H54 (cell line): ENCODE measurements around the gene DNAJC5.

ENCODE experiments used
- DNase-seq: peaks from one replicate; pipeline ENCODE4 v3.0.0; 2011; ENCODE audit warnings: low spot score, mixed read lengths; ENCODE audit not compliant: insufficient read length
- FAIRE-seq: peaks from 3 replicates; lab custom pipeline; 2011; peaks lifted over from hg19 to GRCh38; lab: Jason Lieb, UNC
- POLR2A ChIP-seq: IDR thresholded peaks from 2 replicates; pipeline ENCODE4 v1.6.1; 2011; ENCODE audit warnings: low read depth, mild to moderate bottlenecking, low read length

Gene DNAJC5

GRCh38 chr20:63961664-63962425, 66.9 kb downstream of the DNAJC5 start:
- DNase-seq (no peak), FAIRE-seq (no peak)
- TF ChIP-seq POLR2A, result no peak

GRCh38 chr20:63962426-63963347, 67.8 kb downstream of the DNAJC5 start:
- no peak for TF ChIP-seq POLR2A
- DNase-seq (no peak), FAIRE-seq (no peak)

- TF ChIP-seq POLR2A, result no peak
- DNase-seq, result no peak
- FAIRE-seq, result no peak
Observed at GRCh38 chr20:63963348-63963741, 68.4 kb downstream of the DNAJC5 start.

DNA sequence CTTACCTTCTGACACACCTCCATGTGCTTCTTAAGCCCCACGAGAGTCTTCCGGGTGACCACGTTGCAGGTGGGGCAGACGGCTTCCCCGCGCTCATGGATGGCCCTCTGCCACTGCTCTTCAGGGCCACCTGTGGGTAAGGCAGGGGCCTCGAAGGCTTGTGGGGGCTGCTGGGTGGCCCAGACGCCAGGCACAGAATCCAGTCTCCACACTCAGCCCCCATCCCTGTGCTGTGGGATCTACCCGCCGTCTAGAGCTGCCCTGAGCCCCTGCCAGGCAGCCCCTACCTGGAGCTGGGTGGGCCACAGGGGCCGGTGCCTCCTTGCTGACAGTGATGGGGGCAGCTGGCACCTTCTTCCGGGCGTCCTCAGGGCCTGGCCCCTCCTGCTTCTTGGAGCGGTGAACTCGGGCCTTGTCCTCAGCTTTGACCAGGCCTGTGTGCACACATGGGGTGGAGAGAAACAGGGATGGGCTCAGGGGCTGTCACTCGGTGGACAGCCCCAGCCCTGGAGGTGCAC, 68.9 kb downstream of the DNAJC5 start:
- no peak for FAIRE-seq
- DNase-seq, result no peak
- no peak for TF ChIP-seq POLR2A

DNA sequence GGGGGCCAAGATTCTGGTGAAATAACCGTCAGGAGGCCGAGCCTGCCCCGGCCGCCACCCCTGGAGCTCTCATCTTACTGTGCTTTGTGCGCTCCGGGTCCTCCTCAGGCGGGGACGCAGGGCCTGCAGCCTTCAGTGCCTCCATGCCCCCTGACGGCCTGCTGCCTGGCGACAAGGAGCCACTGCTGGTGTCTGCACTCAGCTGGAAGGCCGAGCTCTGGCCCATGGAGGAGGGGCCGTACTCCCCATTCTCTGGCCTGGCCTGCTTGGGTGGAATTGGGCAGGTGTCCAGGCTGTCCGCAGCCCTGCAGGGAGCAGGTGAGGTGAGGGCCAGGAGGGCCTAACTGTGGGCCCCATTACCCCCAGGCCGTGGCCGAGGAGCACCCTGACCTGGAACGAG, 69.5 kb downstream of the DNAJC5 start:
- TF ChIP-seq POLR2A, result no peak
- FAIRE-seq (no peak), DNase-seq (no peak)

GRCh38 chr20:63966172-63966943, 71.4 kb downstream of the DNAJC5 start:
- FAIRE-seq, result no peak
- no peak for TF ChIP-seq POLR2A
- no peak for DNase-seq

DNA sequence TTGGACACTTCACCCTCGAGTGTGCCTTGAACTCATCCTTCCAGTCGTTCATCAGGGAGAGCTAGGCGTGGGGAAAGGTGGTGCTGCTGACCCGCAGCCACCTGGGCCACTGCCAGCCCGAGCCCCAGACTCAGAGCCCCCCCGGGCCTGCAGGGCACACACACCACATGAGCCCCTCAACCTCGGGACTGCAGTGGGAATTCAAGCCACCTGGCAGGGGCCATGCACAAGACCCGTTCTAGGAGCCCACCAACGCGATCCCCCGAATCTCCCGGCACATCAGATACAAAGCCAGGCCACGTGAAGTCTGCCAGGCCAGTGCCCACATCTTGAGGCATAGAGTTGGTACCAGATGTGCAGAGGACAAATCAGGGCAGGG, 72.0 kb downstream of the DNAJC5 start:
- TF ChIP-seq POLR2A, result no peak
- FAIRE-seq (no peak), DNase-seq (no peak)

- no peak for FAIRE-seq
- no peak for TF ChIP-seq POLR2A
- DNase-seq, result no peak
Observed at GRCh38 chr20:63967330-63968135, 72.6 kb downstream of the DNAJC5 start.

- FAIRE-seq (no peak), DNase-seq (no peak)
- TF ChIP-seq POLR2A, result no peak
Observed at GRCh38 chr20:63968136-63968927, 73.4 kb downstream of the DNAJC5 start.

DNA sequence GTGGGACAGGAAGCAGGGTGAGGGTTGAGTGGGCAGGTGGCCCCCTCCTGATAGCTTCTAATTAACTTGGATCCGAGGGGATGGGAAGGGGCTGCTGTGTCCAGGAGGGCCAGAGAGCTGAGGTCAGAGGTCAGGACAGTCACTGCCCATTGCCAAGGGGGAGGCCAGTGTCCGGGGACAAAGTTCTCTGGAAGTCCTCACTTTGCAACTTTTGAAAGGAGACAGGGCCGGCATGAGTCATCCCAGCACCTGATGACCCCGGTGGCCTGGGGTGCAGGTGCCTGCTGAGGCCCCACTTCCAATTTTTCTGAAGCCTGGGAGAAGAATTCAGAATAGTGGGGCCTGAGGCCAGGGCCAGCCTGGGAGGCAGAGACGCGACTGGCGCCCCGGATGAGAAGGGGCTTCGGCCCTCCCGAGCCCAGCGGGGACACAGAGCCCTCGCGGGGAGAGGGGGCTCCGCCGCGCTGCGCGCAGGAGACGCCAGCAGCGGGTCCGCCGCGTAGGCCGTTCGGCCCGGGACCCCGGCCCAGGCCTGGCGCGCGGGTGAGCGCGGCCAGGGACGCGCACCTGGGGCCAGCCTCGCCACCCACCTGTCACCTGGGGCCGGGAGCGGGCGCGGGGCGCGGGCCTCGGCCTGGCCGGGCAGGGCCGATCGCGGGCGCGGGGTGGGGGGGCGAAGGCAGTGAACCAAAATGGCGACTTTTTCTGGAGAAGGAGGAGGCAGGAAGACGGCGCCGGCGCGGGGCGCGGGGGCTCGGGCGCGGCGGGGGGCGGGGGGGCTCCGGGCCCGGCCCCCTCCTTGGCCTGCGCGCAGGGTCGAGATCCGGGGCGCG, 74.2 kb downstream of the DNAJC5 start:
- DNase-seq (no peak), FAIRE-seq (no peak)
- no peak for TF ChIP-seq POLR2A
